Astrocyte (in vitro differentiated cells and primary cell): ENCODE measurements around the gene NEB. TPM values are rescaled to one million over a fixed set of nuclear protein-coding genes. Genes with fewer than 3 reads are reported as not detected.

Source experiments
- DNase-seq: peaks from one replicate; pipeline ENCODE4 v3.0.0-alpha.2; 2010; ENCODE audit warnings: low read depth
- FAIRE-seq: peaks from 2 replicates; lab custom pipeline; 2011; peaks lifted over from hg19 to GRCh38; lab: Jason Lieb, UNC
- H2AFZ ChIP-seq: 2 replicates; pipeline ENCODE4 v1.6.0; 2012; ENCODE audit warnings: low read depth, low read length, inconsistent platforms
- H3K27ac ChIP-seq: 2 replicates; pipeline ENCODE4 v1.5.1; 2011; ENCODE audit warnings: low read depth, low read length, inconsistent platforms
- H3K27me3 ChIP-seq: 2 replicates; pipeline ENCODE4 v1.6.0; 2011; ENCODE audit warnings: low read length, inconsistent platforms; ENCODE audit not compliant: insufficient read depth
- H3K36me3 ChIP-seq: 2 replicates; pipeline ENCODE4 v1.5.1; 2011; ENCODE audit warnings: low read length, inconsistent platforms; ENCODE audit not compliant: insufficient read depth
- H3K4me1 ChIP-seq: 2 replicates; pipeline ENCODE4 v1.5.1; 2011; ENCODE audit warnings: low read length, inconsistent platforms; ENCODE audit not compliant: insufficient read depth
- H3K4me2 ChIP-seq: 2 replicates; pipeline ENCODE4 v1.6.0; 2012; ENCODE audit warnings: low read length, inconsistent platforms
- H3K4me3 ChIP-seq: 2 replicates; pipeline ENCODE4 v1.5.1; 2011; ENCODE audit warnings: low read depth, mild to moderate bottlenecking, low read length, inconsistent platforms; ENCODE audit not compliant: insufficient read depth
- H3K79me2 ChIP-seq: 2 replicates; pipeline ENCODE4 v1.6.0; 2012; ENCODE audit warnings: mild to moderate bottlenecking, low read length, inconsistent platforms; ENCODE audit not compliant: insufficient read depth
- H3K9ac ChIP-seq: 2 replicates; pipeline ENCODE4 v1.6.0; 2012; ENCODE audit warnings: mild to moderate bottlenecking, low read length, inconsistent platforms
- H3K9me3 ChIP-seq: 2 replicates; pipeline ENCODE4 v1.5.1; 2012; ENCODE audit warnings: low read depth, mild to moderate bottlenecking, low read length, inconsistent platforms; ENCODE audit not compliant: insufficient read depth
- H4K20me1 ChIP-seq: 2 replicates; pipeline ENCODE4 v1.6.0; 2012; ENCODE audit warnings: low read length, inconsistent platforms; ENCODE audit not compliant: insufficient read depth
- H3K27ac Mint-ChIP-seq: one replicate; pipeline ENCODE4 v1.8.0; 2021; ENCODE audit warnings: mild to moderate bottlenecking, mixed read lengths; ENCODE audit not compliant: unreplicated experiment
- H3K27me3 Mint-ChIP-seq: one replicate; pipeline ENCODE4 v1.8.0; 2021; ENCODE audit warnings: low read depth, mixed read lengths; ENCODE audit not compliant: unreplicated experiment
- H3K36me3 Mint-ChIP-seq: one replicate; pipeline ENCODE4 v1.8.0; 2021; ENCODE audit warnings: low read depth, mixed read lengths; ENCODE audit not compliant: unreplicated experiment
- H3K4me1 Mint-ChIP-seq: one replicate; pipeline ENCODE4 v1.8.0; 2021; ENCODE audit warnings: low read depth, mixed read lengths; ENCODE audit not compliant: unreplicated experiment
- H3K4me3 Mint-ChIP-seq: one replicate; pipeline ENCODE4 v1.8.0; 2021; ENCODE audit warnings: mild to moderate bottlenecking, moderate library complexity, mixed read lengths; ENCODE audit not compliant: unreplicated experiment
- H3K9me3 Mint-ChIP-seq: one replicate; pipeline ENCODE4 v1.8.0; 2021; ENCODE audit warnings: mild to moderate bottlenecking, mixed read lengths; ENCODE audit not compliant: unreplicated experiment
- CTCF ChIP-seq: IDR thresholded peaks from 2 replicates; pipeline ENCODE4 v1.5.1; 2011; ENCODE audit warnings: low read depth, mild to moderate bottlenecking, inconsistent platforms, low read length, moderate library complexity; ENCODE audit not compliant: insufficient read depth
- EZH2 ChIP-seq: IDR thresholded peaks from 2 replicates; pipeline ENCODE4 v1.6.1; 2012; ENCODE audit warnings: mild to moderate bottlenecking, low read length, inconsistent platforms; ENCODE audit not compliant: insufficient read depth
- total RNA-seq: library from RNA; stranded (reverse); gene quantifications from 2 replicates; pipeline ENCODE4 v1.2.1, GENCODE V29; 2021

NEB gene
- total RNA-seq, 1 donor from 2014 or later = 0.82 TPM

DNA sequence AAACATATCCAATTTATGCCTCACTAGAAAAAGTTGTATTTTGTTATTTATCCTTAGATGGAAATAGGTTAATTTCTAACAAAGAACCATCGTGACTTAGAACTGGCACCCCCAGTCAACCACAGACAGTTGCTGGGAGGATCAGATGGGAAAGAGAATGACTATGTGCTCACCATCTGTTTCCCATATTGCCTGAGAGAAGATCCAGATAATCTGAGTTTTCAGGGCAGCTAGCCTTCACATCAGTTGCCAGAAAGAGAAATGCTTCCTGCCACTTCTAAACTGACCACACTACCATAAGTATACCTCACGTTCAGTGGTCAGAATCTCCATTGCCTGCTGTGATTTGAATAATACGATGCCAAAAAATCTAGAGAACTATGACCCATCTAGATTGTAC, 28.4 kb upstream of the NEB start:
- Histone ChIP-seq H3K4me3 (no peak overlapping the region), H3K9me3 (no peaks in the 10 kb centered on the region), H3K27ac (no peak overlapping the region), H2AFZ (no peak overlapping the region), H3K79me2 (no peaks in the 10 kb centered on the region), H3K4me1 (no peaks in the 10 kb centered on the region), H3K27me3 (no peaks in the 10 kb centered on the region), H3K36me3 (no peaks in the 10 kb centered on the region), H4K20me1 (no peaks in the 10 kb centered on the region), H3K9ac (no peak overlapping the region), H3K4me2 (no peak overlapping the region)
- no peak for TF ChIP-seq EZH2
- TF ChIP-seq CTCF = no peak
- FAIRE-seq (no peak), DNase-seq (no peak)
- Mint-ChIP-seq H3K9me3 (no peaks in the 10 kb centered on the region), H3K4me3 (no peak overlapping the region), H3K4me1 (peaks cover 18% of the 10 kb centered on the region), H3K36me3 (peaks cover 9% of the 10 kb centered on the region), H3K27ac (no peak overlapping the region), H3K27me3 (no peaks in the 10 kb centered on the region)

DNA sequence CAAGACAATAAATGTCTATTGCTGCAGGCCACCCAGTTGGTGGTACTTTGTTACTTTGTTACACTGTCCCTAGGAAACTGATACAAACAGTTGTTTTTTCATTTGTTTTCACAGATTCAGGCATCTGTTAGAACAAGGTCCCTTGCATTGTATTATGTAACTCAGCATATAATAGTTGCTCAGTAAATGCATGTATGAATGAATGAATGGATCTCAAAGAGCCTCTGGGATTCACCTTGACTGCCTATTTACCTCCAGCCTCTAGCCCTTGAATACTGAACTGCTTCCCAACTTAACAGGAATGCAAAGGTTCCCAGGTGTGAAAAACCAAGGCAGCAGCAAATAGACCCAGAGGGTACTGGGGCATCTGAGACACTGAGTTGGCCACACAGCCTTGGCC, 27.4 kb upstream of the NEB start:
- FAIRE-seq (no peak), DNase-seq (no peak)
- H3K27me3 ChIP-seq = no peaks in the 10 kb centered on the region
- H3K4me1 ChIP-seq = no peaks in the 10 kb centered on the region
- no peak overlapping the region for H3K4me2 ChIP-seq
- H4K20me1 ChIP-seq = no peaks in the 10 kb centered on the region
- H3K79me2 ChIP-seq = no peaks in the 10 kb centered on the region
- Mint-ChIP-seq H3K9me3 (no peaks in the 10 kb centered on the region), H3K27me3 (no peaks in the 10 kb centered on the region), H3K4me3 (no peak overlapping the region), H3K36me3 (peaks cover 9% of the 10 kb centered on the region), H3K27ac (no peak overlapping the region), H3K4me1 (peaks cover 10% of the 10 kb centered on the region)
- H3K9me3 ChIP-seq = no peaks in the 10 kb centered on the region
- H3K4me3 ChIP-seq = no peak overlapping the region
- H3K9ac ChIP-seq = no peak overlapping the region
- no peak overlapping the region for H3K27ac ChIP-seq
- TF ChIP-seq EZH2 (no peak), CTCF (no peak)
- H2AFZ ChIP-seq = no peak overlapping the region
- H3K36me3 ChIP-seq = no peaks in the 10 kb centered on the region

GRCh38 chr2:151761193-151761592, 26.9 kb upstream of the NEB start:
- Mint-ChIP-seq H3K4me1 (peaks cover 8% of the 10 kb centered on the region), H3K27me3 (no peaks in the 10 kb centered on the region), H3K9me3 (no peaks in the 10 kb centered on the region), H3K36me3 (peaks cover 9% of the 10 kb centered on the region), H3K27ac (no peak overlapping the region), H3K4me3 (no peak overlapping the region)
- Histone ChIP-seq H3K4me3 (no peak overlapping the region), H3K4me1 (no peaks in the 10 kb centered on the region), H3K9me3 (no peaks in the 10 kb centered on the region), H3K27me3 (no peaks in the 10 kb centered on the region), H3K36me3 (no peaks in the 10 kb centered on the region), H2AFZ (no peak overlapping the region), H3K9ac (no peak overlapping the region), H3K79me2 (no peaks in the 10 kb centered on the region), H3K27ac (no peak overlapping the region), H3K4me2 (no peak overlapping the region), H4K20me1 (no peaks in the 10 kb centered on the region)
- no peak for FAIRE-seq
- TF ChIP-seq EZH2 = no peak
- no peak for TF ChIP-seq CTCF
- no peak for DNase-seq
